ENCODE data around the gene BBS9. TPM values are rescaled to one million over a fixed set of nuclear protein-coding genes. Genes with fewer than 3 reads are reported as not detected.

The BBS9 gene
- total RNA-seq, 1 donor from 2014 or later: 15.2 TPM

DNA sequence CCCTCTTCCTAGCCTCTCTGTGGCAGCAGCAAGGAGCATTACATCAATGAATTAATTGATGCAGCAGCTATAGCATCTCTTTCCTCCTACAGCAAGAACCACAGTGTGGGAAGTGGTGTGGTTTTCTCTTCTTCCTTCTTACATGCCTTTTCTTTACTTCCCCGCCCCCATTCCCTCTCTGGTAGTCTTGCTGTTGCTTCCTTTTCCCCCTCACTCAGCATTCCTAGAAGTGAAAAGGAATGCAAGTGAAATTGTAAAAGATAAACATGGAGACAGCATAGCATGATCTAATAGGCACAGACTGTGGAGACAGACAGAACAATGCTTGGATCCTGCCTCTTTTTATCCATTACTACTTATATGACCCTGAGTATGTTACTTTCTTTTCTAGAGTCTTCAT, 405.5 kb downstream of the BBS9 start:
- DNase-seq (ENCODE audit: extremely low read depth, low read depth, low spot score): no peak

DNA sequence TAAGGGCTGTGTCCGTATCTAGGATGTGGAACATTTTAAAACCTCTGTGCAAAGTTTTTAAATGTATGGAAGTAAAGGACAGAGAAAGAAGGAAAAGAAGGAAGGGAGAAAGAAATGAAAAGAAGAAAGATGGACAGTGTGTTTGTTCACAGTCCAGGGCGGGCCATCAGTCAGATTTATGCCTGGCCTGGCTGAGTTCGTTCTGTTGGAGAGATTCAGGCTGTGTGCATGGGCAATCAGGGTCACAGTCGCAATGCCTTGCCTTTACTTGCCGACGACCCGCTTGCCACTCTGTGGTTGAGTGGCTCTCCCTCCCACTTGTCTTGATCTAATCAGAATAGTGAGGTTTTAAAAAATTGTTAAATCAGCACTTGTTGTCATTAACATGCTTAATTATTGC, 406.6 kb downstream of the BBS9 start:
- DNase-seq (ENCODE audit: extremely low read depth, low read depth, low spot score): no peak

DNA sequence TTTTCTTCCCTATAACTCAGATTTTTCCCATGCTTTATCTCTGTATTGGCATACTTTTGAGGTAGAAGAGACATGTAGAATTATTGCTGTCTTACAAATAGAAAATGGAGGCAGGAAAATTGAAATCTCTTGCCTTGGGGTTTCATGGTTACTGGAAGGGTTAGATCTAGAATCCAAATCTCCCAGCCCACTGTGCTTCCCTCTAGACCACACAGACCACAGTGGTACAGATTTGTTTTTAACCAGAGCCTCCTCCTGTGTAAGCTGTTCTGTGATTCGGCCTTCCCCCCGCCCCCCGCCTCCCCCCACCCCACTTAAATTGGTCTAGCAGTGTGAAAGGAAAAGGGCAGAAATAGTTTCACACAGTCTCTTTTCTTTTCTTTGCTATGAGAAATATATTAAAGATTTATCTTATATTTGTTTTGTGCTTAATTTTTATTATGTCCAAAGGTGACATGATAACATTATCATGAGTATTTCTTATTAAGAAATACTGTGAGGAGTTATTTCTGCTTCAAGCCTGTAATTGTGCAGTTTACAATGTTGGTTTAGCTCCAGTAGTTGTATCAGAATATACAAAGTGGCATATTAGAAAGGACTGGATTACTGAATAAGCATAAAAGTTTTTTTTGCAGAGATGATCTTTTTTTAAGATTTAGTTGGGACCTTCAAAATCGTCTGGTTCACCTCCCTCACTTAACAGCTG, 407.2 kb downstream of the BBS9 start:
- DNase-seq (ENCODE audit: extremely low read depth, low read depth, low spot score): no peak

DNA sequence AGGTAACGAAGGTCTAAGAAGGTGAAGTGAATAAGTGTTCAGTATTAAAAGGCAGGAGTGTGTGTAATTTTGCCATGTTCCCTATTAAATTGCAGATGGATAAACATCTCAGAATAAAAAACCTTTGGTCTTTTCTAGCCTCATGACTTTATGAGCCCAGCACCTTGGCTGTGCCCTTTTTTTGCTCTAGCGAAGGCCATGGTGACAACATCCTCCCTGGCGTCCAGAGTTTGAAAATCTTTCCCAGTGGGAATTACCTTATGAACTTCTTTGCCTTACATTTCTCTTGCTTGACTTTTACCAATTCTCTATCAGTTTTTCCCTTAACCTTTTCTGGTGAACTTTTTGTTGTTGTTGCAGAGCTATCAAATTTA, 407.7 kb downstream of the BBS9 start:
- DNase-seq (ENCODE audit: extremely low read depth, low read depth, low spot score): no peak

DNA sequence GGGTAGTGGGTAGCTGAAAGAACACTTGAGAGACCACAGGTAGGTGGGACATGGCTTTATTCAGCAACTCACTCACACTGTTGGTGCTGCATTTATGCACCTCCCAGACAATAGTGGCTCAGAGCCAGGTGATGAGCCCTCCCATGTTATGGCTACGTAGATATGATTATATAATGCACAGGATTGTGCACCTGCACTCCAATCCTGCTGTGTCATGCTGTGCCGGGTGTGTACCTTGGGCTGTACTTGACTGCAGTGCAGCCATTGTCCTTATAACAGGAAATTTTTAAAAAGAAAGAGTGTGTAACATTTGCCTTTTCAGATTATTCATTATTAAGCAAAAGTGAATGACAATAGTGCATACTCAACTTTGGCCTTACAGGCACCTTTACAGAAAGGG, 409.8 kb downstream of the BBS9 start:
- DNase-seq (ENCODE audit: extremely low read depth, low read depth, low spot score): no peak

DNA sequence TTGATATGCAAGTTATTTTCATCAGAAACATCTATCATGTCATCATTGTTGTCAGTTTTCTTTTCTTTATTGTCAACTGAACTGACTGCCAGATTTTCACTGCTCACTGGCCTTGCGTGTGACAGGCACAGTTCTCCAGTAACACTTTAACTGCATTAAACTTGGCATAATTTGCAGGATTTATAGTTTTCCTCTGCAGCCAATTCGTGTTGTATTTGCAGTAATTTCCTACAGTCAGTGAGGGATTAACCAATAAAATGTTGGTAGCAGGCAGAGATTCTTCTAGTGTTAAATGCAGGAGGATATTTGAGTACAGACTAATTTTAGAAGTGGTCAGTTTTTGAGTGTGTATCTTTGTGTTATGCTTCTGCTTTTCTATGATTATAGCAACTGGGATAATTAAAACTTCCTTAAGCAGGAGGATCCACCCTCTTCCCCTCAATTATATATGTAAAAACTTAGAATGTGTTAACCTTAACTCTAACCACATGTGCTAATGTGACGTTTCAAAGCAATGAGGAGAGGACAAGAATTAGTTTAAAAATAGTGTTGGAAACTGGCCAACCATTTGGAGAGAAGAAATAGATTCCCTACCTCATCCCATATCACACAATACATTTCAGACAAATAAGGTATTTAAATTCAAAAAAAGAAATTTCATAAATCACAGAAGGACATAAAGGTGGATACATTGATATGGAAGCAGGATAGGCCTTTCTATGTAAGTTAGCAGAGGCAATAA, 410.5 kb downstream of the BBS9 start:
- no peak for DNase-seq (ENCODE audit: extremely low read depth, low read depth, low spot score)

DNA sequence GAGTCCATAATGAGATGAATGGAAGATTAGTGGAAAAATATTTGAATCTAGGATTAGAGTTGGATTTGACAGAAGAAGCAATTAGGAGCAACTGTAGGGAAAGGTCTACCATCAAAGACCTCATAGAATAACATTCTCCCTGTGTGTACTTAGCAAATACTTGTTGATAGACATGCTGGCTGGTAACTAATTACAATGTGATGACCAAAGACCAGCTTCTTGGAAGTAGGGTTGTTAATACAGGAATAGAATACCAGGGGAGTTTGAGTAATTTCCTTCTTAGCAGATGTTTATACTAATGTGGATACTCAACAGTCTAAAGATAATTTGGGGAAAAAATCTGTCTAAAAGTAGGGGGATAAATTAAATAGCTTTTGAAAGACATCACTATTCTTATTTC, 418.5 kb downstream of the BBS9 start:
- no peak for DNase-seq (ENCODE audit: extremely low read depth, low read depth, low spot score)

DNA sequence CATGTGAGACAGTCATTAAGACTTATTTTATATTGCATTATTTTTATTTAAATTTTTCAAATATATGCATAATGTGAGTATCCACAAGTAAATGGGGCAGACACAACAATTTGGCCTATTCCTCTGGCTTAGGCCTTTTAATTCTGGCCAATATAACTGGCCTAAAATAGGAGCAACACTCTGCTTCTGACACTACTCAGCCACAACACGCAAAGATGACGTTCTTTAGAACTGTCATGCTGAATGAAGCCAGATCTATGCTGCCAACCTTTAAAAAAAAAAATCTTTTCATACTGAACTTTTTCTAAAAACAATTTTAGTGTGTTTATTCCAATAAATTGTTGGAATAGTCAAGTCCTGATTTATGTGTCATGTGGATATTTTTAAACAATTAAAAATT, 421.0 kb downstream of the BBS9 start:
- no peak for DNase-seq (ENCODE audit: extremely low read depth, low read depth, low spot score)

DNA sequence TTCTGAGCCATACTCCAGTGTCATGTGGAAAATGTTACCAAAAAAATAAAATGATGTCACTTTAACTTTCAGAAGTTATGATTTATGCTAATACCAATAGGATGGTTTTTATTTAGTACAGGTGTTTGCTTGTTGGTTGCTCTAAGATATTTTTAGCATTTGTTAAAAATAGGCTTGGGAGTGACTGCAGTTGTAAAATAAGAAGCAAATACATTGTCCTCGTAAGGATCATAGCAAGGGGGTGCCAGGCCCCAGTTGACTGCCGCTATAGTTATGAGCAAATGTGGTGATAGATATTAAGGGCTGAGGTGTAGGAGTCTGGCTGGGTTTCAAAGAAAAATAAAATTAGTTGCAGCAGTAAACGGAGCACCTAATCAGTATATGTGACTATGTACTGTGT, 421.6 kb downstream of the BBS9 start:
- DNase-seq (ENCODE audit: extremely low read depth, low read depth, low spot score): no peak

DNA sequence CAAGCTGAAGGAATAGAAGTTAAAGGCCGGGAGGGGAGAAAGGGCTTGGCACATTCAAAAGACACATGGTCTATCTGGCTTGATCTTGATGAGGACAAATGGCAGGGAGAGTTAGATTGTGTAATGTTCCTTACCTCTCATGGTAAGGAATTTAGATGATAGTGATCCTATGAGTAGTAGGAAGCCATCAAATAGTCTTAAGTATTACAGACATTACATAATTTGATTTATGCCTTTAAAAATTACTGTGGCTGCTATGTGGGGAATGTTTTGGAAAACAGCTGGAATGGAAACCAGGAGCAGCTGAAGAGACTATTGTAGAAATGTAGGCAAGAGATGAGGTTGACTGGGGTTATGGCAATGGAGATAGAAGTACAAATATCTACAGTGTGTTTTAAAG, 424.7 kb downstream of the BBS9 start:
- no peak for DNase-seq (ENCODE audit: extremely low read depth, low read depth, low spot score)

DNA sequence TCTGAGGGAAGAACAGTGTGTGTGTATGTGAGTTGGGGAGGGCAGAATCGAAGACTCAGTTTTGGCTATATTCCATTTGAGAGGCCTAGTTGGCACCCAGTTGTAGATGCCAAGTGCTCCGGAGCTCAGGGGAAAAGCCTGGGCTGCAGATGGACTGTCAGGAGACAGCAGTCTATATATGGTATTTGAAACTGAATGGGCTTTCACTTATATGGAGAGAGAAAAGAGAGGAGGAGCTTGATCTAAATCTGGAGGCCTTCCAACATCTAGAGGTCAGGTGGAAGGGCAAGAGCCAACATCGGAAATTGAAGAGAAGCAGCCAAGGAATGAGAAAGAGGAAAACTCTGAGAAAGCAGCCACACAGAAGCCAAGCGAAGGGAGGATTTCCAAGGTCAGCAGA, 425.2 kb downstream of the BBS9 start:
- DNase-seq (ENCODE audit: extremely low read depth, low read depth, low spot score): no peak

DNA sequence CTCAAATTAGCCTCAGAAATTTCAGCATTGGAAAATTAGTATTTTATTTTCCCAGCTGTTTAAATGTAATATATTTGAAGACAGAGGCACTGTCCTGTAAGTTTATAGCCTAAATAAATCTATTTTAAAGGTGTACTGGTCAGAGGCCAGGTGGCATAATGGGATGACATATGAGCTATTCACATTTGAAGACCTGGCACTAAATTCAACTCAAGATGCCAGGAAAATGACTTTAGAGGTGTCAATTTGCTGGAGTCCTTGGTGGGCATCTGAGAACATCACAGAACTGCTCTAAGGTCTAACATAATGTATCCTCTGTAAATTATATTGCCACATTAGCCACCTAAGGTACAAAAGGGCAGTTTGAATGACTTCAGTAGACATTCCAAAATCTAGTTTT, 427.1 kb downstream of the BBS9 start:
- DNase-seq (ENCODE audit: extremely low read depth, low read depth, low spot score): no peak

DNA sequence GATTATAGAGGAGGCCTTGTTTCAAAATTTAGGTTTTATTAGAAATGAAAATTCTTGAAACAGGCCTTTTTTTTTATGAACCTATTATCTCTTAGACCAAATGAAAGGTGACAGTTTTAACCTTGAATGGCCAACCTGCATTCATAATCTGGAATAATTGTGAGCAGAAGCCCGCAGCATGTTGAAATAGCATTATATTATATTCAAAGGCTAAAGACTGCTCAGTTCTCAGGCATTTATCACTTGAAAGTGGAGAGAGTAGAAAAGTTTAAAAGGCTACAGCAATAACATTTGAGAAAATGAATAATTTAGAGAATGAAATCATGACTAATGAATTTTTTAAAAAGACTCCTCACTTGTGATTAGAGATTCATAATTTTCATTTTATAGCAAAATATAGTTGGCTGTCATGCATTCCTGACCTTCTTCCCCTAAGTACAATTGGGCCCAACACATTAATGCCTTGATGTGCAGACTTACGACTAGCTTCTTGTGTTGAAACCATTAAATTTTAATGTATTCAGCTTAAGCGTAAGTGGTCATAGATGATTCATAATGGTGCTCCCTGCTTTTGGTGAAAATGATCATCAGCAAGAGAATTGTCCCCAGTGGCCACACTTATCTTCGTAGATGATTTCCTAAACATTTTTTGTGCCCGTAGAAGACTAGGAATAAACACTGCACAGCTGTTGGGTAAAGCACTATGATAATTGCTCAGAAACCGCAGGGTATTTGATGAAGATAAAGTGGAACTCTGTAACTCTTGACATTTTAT, 429.4 kb downstream of the BBS9 start:
- no peak for DNase-seq (ENCODE audit: extremely low read depth, low read depth, low spot score)

DNA sequence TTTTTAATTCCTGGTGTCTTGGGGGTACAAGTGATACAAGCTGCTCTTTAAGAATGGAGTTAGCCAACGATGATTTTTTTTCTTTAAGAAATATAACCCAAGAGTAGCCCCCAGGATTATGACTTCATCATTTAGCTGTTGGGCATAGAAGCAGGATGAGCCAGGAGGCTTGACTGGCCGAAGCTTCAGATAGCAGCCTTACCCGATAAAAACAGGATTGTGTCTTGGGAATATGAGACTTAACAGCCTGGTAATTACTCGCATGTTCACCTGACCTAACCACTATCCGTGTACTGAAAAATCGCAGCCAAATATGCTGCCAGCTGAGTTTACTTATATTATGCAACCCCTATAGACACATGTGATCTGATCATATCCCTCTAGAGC, 430.0 kb downstream of the BBS9 start:
- DNase-seq (ENCODE audit: extremely low read depth, low read depth, low spot score): no peak

DNA sequence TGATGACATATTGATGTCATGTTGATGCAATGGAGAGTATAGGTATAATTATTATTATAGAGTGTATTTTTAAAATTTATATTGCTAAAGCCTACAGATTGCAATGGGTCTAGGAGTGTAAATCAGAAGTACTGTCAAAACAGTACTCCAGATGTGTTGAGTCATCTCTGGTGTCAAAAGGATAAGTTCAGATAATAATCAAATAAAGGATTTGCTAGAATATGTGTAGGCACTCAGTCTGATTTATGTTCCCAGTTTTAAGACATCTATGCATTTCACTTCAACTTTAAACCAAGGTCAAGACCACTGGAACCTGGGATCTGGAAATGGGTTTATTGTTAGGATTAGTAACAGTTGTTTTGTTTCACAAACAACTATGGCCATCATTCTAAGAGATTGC, 433.6 kb downstream of the BBS9 start:
- no peak for DNase-seq (ENCODE audit: extremely low read depth, low read depth, low spot score)

DNA sequence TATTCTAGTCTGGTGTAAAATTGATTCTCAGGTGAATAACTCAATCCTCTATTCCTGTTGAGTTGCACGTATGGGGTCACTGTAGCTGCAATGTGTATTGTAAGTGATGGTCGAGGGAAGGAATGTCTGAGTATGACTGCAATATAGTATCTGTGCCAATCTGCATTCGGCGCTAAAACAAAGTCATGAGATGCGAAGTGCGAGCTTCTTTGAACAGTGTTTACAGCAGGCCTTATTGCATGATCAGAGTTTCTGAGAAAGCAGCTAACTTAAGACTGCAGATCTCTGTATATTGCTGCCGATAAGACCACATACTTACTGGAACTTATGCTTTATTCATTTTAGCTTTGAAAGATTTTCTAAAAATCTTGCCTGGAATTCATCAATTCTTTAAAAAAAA, 434.3 kb downstream of the BBS9 start:
- DNase-seq (ENCODE audit: extremely low read depth, low read depth, low spot score): no peak

DNA sequence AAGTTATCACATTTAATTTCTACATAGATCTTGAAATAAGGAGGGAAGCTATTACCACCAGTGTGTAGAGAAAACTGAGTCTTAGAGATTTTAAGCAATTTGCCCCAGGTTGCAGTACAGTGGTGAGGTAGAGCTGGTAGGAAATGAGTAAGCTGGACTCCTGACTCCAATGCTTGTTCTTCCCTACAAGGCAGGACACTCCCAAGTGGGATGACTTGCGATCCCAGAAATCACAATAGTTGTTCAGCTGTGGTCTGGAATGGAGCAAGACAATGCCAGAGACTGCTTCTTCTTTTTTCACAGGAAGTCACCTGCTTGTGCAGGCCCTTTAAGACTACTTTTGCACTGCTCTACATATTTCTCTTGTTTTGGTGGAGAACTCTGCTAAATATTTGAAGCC, 448.8 kb downstream of the BBS9 start:
- DNase-seq (ENCODE audit: extremely low read depth, low read depth, low spot score): no peak

DNA sequence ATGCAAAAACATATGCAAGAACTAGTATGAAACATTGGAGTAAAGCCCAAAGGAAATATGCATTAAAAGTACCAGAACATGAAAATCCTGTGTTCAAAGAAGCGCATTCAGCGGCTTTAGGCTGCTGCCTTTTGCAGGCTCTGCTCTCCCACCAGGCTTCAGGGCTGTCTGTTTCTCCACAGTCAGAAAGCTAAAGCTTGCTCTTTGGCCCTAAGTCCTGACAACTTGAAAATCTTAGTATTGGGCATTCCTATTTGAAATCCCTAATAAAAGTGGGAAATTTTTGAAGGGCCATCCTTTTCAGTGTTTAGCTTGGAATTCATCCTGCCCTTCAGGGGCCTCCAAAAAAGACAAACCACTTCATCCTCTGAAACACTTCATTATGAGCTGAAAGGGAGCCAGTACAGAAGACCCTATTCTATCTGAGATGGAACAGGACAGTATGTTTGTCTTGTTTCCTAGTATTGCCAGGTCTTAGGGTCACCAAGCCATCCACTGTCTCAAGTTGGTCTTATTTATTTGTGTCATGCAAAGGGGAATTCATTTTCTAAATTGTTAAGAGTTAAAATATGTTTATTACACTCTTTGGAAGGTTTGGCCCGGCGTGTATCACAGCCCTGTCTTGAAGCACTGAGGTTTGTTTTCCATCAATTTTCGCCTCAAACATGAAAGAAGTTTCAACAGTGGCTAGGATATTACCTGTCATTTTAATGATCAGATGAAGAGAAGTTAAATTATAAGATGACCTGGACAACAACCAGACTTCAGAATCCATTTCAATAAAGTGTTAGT, 449.7 kb downstream of the BBS9 start:
- DNase-seq (ENCODE audit: extremely low read depth, low read depth, low spot score): no peak

DNA sequence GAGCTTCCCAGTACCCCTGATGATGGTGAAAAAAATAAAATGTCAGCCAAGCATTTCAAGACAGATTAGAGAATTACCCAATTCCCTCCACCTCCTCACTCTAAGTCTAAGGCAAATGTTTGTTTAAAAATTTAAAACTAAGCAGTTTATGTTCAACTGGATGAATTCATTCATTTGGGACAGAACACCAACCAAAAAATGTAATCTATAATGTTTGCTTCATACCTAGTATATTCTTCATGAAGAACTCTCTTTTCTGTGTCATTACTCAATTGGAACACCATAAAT, 450.3 kb downstream of the BBS9 start:
- no peak for DNase-seq (ENCODE audit: extremely low read depth, low read depth, low spot score)

DNA sequence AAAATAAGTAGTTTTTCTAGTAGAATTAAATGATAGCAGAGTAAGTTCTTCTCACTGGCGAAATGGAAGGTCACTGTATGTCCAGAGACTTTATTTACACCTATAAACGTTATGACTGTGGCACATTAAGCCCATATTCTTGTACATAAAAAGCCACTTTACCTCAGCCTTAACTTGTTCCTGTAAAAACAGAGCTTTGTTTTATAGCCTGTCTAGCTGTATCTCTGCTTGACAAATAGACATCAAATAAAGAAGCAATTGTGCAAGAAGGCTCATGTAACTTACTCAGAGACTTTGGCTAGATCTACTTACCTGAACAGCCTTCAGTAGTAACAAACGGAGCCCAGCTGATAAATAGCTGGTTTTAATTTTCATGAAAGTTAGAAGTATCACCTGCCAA, 451.9 kb downstream of the BBS9 start:
- no peak for DNase-seq (ENCODE audit: extremely low read depth, low read depth, low spot score)

DNA sequence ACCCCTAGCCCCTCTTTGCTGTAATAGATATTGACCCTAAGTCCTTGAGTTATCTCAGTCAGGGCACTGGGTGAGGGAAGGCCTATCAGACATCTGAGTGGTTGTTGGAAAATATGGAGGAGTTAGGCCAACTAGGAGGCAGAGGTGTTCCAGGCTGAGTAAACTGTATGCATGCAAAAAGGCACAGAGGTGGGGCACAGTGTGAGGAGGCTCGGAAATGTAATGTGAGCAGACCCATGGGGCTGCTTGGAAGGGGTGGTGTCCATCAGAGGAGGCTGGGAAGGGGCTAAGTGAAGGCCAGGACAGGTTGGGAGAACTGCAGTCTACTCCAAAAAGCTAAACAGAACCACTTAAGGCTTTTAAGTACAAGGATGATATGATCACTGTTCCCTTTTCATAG, 452.7 kb downstream of the BBS9 start:
- no peak for DNase-seq (ENCODE audit: extremely low read depth, low read depth, low spot score)
